Right ventricle myocardium inferior (tissue), 1 donor: ENCODE data around the gene KCNQ2. TPM values are rescaled to one million over a fixed set of nuclear protein-coding genes. Genes with fewer than 3 reads are reported as not detected.
A peak's percentile ranks its signal among the peaks of the same experiment; 100 is the strongest.

Experiments
- ATAC-seq: fragments of 200-7000 bp; cut with Tn5 transposase; one replicate; pipeline ENCODE4 v1.9.1; 2020; ENCODE audit warnings: mild to moderate bottlenecking, moderate library complexity
- DNase-seq: peaks from one replicate; pipeline ENCODE4 v3.0.0; 2021; ENCODE audit errors: missing footprints
- intact Hi-C: fragments of 100-400 bp; cut with DNase I; formaldehyde crosslinking; loops from one replicate; pipeline ENCODE4 v1.11.0; 2022
- total RNA-seq: library from RNA; stranded (reverse); fragmentation: NEBNext Ultra II Directional; extraction: Animal tissue kit (Norgen Biotek cat#: 25700); gene quantifications from one replicate; pipeline ENCODE4 v1.2.1, GENCODE V29; 2021
- donor health status: DM: no; HTN: yes; CAD: no; lungs with severe emphysema.

KCNQ2 gene
- total RNA-seq, 1 donor from 2014 or later = 1.8 TPM

DNA sequence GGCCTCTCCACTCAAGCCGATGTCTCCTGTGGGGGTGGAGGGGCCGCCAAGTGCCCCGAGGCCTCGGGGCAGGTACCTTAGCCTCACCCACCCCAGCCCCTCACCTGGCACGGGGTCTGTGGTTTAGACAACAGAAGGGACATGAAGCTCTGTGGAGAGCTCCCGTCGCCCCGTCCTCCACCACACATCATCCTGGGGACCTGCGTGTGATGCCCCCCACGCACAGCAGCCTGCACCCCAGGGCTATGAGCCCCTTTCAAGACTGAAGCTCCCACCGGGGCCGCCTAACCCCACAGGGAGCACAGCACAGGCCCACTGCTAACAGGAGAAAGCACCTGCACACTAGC lies 8.2 kb downstream of the KCNQ2 start:
- DNase-seq = no peak
- intact Hi-C loops = no loop called here
- ATAC-seq = no peak

DNA sequence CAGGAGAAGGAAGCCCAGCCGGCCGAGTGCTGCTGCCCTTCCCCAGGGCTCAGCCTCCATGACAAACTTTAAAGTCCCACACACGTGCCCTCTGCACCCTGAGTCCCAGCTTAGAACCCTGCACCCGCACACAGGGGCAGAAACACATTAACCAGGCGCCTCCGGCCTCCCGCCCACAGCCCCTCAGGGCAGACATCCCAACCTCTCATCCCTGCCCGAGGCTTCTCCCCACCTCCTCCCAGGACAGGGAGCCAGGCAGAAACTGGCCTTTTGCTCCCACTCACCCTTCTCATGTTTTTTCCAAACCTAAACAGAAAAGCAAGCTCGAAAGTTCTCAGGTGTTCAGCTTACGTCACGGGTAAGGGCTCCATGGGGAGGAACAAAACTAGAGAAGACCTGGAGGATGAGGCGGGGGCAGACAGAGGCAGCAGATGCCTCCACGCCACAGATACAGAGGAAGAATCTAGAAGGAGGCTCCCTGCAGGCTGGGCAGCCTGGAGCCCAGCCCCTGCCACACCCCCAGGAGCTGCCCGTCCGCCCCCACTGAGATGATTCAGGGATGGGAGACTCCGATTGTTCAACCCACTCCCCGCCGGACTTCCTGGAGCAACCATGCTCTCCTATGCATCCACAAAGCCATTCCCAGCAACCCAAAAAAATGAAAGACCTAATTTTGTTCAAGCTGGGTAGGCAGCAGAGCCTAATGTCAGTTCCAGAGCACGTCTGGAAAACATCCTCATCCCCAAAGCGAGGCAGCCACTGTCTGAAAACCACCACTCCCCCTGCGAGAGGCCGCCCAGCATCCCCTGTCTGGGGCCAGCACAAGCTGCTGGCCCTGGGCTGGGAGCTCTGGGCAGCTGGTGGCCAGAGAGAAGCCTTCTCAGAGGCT lies 8.8 kb downstream of the KCNQ2 start:
- ATAC-seq (no peak), DNase-seq (no peak)
- intact Hi-C loops = no loop called here

DNA sequence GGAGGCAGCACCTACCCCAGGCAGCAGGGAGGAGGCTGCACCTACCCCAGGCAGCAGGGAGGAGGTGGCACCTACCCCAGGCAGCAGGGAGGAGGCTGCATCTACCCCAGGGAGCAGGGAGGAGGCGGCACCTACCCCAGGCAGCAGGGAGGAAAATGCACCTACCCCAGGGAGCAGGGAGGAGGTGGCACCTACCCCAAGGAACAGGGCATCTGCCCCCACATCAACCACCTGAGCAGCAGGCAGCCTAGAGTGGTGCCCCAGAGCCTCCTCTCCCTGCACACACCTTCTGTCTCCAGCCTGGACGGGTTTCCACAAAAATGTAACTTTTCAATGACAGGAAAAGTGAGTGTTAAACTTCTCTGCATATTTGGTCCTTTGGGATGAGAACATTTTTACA lies 10.2 kb downstream of the KCNQ2 start:
- ATAC-seq (no peak), DNase-seq (no peak)
- intact Hi-C loops = no loop called here

DNA sequence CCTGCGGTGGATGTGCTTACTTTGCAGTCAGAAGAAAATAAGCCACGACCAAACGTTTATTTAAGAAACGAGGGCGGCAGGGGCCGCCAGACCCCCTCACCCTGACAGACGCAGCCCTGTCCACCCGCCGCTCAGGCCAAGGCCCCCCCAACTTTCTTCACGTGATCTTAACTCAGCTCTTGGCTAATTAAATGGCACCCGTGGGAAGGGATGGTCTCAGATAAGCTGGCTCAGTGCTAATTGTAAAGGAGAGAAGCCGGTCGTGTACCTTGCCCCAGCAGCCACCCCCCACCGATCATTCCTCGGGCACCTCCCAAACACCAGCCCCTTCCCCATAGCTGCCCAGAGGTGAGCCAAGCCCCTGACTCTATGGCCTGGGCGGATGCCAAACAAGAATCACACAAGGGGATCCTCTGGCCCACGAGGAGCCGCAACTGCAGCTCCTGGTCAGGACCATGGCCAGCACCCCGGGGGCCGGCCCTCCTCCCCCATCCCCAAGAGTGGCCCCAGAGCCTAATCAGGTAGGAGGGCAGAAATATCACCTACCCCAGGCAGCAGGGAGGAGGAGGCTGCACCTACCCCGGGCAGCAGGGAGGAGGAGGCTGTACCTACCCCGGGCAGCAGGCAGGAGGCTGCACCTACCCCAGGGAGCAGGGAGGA lies 11.2 kb downstream of the KCNQ2 start:
- no peak for DNase-seq
- intact Hi-C loops = no loop called here
- ATAC-seq = no peak

DNA sequence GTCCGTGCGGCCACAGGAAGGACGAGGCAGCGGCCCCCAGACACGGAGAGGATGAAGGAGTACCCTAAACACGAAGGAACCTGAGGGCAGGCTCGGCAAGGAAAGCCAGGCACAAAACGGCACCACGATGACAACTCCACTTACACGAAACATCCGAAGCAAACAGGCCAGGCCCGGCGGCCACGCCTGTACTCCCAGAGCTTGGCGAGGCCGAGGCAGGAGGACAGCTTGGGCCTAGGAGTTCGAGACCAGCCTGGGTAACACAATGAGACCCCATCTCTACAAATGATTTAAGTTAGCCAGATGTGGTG lies 13.4 kb downstream of the KCNQ2 start:
- DNase-seq (no peak), ATAC-seq (no peak)
- intact Hi-C loops = no loop called here

DNA sequence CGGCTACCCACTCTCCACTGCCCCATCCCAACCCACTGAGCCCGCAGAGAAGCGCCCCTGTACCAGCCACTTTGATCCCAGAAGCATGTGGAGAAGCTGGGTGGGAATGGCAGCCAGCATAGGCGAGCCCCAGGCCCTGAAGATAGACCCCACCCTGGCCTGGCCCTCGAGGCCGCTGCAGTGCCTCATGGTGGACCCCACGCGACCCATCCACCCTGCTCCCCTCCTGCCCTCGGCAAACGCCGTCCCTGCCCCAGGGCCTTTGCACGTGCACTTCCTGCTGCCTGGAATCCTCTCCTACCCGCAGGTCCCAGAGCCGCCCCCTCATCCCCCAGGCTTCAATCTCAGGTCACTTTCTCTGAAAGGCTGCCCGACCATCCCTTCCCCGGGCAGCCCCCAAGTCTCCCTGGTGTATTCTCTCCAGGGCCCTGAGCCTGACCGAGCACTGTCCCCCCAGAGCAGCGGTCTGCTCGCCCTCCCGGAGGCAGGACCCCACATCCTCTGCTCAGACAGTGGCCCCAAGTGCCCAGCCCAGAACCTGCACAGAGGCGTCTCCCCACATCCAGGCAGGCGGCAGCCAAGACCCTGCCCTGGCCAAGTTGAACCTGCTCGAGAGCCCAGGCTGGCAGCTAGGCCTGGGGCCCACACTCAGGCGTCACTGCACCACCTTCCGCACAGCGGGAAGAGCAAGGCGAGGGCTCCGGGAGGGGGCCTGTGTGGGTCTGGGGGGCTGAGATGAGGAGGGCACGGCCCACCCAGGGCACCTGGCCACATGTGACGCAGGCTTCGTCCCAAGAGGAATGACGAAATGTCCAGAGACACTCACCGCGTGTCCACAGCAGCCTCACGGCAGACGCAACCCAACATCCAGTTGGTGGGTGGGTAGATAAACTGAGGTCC lies 14.0 kb downstream of the KCNQ2 start:
- intact Hi-C loops = no loop called here
- DNase-seq = no peak
- ATAC-seq = no peak

DNA sequence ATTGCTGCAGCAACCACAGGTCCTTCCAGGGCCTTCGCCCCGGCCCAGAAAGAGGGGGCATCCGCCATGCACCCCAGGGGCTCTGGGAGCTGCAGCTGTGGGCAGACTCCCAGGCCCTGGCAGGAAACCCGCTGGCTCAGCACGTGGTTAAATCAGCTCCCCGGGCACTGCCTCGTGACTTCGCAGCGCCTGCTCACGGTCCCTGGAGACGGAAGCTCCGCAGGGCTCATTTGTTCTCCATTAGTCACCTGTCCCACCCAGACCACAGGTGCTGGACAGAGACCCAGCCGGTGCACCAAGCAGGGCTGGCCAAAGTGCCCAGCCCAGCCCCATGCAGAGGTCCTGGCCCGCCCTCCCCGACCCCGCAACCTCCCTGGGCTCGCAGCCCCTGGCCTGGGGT lies 14.7 kb downstream of the KCNQ2 start:
- DNase-seq (no peak), ATAC-seq (peak; percentile 56)
- intact Hi-C loops = no loop called here

DNA sequence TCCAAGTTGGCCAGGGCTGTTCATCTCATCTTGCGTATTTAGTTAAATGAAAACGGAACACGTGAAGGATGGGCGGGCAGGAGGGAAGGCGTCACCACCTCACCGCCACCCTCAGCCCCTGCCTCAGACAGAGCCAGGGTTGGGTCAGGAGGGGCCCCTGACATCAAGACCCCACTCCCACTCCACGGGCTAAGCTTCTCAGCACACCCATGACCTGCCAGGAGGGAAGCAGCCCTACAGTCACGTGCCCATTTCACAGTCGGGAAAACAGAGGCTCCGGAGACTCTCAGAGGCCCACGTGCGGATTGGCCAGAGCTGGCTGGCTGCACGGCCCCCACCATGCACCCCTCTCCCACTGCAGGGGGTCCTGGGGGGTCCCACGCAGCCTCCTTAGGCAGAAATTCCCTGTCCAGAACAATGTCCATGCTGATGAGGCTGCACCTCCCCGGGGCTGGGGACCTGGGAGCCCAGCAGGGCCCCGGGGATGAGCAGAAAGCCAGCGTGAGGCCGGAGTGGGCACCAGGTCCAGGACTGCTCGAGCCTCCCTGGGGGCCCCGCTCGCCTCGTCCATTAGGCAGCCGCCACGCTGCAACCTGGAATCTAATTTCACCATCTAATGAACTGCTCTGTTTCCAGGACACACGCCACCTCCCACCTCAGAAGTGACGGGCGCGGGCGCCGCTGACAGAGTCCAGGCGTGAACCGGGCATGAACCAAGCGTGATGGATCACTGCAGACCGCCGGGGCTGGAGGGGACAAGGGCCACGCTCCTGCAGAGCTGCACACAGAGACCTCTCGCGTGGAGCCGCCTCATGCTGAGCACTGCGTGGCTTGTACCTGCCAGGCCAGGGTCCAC lies 15.8 kb downstream of the KCNQ2 start:
- DNase-seq (no peak), ATAC-seq (peak; percentile 81)
- intact Hi-C loops = no loop called here

DNA sequence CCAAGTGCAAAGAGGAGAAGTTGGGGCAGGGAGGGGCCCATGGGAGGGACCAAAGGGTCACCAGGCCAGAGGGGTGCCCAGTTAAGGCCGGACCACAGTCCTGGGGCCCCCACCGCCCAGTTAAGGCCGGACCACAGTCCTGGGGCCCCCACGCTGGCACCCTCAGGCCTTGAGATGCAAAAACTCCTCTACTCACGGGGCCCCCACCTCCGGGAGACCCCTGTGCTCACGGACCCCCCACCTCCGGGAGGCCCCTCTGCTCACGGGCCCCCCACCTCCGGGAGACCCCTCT lies 16.9 kb downstream of the KCNQ2 start:
- DNase-seq (no peak), ATAC-seq (no peak)
- intact Hi-C loops = no loop called here

DNA sequence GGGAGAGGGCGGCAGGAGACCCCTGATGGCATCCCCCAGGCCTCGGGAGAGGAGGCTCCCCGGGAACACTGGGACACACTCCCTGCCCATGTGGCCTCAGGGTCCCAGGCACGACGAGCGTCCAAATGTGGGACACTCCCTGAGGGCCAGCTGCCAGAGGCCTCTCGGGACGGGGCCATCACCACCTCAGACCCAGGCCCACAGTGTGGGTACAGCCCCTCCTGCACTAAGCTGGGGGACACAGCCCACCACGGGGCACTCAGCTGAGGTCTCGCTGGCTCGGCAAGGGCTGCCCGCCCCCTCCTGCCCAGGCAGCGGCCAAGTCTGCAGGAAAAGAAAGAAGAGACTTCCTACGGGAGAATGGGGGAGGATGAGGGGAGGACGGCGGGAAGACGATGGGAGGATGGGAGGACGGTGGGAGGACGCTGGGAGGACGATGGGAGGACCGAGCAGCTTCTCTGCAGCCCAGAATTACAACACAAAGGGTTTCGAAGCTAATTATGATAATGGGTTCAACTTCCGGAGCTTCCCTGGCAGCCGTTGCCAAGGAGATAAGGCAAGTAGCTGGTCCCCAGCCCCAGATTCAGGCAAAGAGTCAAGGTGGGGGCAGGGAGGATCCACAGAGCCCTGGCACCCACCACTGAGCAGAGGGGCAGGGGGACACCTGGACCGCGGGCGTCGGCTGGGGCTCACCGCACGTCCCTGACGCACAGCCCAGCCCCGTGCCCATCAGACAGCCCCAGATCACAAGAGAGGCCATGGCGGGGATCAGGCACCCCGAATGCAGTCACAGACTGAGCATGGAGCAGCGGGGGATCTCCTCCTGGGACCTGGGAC lies 17.5 kb downstream of the KCNQ2 start:
- ATAC-seq = no peak
- intact Hi-C loops = no loop called here
- DNase-seq = no peak

DNA sequence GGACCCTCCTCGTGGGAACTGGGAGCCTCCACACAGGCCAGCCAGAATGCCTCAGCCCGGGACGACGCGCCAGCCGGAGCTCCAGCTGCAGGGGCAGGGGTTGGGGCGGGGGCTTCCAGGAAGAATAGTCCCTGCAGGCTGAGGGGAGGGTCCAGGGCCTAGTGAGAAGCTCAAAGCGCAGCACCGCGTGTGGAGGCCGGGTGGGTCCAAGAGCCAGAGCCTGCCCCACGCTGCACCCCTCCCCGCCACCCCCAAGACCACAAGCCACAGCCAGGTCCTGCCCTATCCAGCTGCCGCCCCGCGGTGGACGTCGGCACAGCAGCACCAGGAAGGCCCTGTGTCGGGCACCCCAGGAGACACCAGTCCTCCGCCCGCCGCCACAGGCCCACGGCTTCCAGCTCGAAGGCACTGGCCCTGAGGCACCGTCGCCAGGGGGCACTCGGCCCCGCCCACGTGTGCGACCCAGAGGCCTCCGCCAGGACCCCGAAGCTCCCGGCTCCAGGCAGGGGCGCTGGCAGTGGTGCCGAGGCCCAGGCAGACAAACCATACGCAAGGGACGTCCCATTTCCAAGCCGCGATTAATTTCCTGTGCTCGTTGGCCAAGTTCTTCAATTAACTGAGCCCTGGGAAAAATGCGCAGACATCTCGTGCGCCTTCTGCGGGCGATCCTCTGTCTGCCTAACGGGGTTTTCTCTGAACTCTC lies 19.5 kb downstream of the KCNQ2 start:
- intact Hi-C loops = no loop called here
- DNase-seq (no peak), ATAC-seq (no peak)

DNA sequence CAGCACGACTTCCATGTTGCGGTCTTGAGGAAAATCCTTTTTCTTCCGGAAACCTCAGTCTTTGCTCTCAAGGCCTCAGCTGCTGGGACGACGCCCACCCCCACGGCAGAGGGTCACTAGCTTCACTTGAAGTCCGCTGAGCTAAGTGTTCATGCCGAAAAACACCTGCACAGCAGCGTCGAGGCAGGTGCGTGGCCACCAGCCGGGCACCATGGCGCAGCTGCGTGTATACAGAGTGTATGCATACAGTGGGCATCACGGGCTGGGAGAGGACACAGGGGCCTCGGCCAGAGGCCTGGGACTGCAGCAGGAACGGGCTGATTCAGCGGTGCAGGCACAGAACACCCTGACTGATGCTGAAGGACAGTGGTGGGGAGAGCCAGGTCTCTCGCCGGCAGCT lies 20.1 kb downstream of the KCNQ2 start:
- intact Hi-C loops = no loop called here
- no peak for ATAC-seq

DNA sequence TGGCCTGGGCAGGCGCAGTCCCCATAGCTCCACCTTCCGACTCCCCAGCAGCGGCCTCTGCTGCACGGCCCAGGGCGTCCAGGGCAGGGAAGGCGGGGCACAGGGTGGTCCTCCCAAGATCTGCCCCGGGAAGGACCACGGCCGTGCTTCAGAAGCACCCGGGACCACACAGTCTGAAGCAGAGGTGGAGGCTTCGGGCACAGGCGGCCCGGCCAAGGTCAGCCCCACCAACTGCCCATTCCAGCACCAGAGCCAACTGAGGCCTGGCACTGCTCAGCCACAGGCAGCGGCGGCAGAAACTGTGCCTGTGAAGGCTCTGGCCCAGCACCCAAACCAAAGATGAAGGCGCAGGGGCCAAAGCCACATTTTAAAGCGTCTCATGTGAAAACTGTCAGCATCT lies 20.6 kb downstream of the KCNQ2 start:
- DNase-seq (no peak), ATAC-seq (no peak)
- intact Hi-C loops = no loop called here

More for the DNA sequence above, 20.1 kb downstream of the KCNQ2 start:
- no peak for DNase-seq

DNA sequence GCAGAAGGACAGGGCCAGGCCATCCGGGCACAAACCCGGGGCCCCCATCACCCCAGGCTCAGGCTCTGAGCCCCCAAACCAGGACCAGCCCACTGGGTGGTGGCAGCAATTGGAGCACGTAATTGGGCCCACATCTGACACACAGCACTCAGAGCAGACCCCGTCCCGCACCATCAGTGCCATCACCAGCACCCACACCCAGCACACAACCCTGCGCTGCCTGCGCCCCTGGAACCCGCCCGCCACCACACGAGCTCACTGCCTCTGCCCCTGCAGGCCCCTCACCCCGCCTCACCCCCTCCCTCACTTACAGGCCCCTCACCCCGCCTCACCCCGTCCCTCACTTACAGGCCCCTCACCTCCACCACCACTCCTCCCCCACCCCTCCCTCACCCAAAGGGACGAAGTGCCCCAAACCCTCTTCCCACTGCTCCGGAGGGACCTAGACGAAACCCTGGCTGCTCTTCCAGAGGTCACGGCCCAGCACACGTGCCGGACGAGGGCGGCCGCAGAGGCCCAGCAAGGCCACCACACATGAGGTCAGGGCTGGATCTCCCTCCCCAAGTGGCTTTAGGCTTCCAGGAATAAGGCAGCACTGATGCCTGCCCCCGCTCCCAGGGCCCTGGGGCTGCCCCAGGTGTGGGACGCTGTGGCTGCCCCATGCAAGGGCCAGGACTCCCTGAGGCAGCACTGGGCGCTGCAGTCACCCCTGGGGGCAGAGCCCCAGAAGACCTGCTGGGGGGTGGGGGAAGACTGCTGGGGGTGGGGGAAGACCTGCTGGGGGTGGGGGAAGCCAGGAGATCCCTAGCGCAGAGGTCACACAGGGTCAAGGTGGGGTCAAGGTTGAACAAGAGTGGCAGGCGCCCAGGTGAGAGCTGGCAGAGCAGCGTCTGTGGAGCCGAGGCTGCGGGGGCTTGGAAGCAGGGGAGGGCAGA lies 22.4 kb downstream of the KCNQ2 start:
- intact Hi-C loops = no loop called here
- no peak for DNase-seq
- ATAC-seq = no peak

DNA sequence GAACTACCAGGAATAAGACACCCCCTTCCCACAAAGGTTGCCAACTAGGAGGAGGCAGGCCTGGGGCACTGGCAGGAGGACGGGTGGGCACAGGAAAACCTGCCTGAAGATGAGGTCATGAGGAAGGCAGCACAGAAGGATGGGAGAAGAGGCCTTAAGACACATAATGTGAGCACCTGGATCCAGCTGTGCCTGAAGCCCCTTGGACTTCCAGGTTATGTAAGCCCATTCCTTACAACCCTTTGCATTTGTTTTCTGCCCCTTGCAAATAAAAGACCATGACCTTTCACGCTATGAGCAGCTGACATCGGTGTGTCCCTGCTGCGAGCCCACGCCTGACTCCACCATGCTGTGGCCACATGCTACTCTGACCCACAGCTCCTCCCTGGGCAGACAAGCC lies 23.4 kb downstream of the KCNQ2 start:
- DNase-seq (no peak), ATAC-seq (no peak)
- intact Hi-C loops = no loop called here

DNA sequence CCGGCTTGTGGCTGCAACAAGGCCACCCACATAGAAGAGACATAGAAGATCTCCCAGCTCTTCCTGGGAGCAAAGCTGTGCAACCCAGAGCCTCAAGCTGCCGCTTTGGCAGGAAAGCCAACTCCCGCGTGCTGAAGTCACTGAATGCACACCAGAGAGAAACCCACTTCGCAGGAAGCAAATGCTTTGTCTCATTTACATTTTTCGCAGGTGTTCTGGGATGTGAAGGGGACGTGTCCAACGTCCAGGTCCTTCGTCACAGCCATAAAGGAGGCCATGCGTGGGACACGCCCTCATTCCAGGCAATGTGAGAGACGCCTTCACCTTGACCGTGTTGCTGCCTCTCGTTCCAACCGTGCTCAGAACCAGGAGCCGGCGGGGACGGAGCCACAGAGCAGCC lies 24.4 kb downstream of the KCNQ2 start:
- no peak for ATAC-seq
- intact Hi-C loops = no loop called here
- DNase-seq = no peak

DNA sequence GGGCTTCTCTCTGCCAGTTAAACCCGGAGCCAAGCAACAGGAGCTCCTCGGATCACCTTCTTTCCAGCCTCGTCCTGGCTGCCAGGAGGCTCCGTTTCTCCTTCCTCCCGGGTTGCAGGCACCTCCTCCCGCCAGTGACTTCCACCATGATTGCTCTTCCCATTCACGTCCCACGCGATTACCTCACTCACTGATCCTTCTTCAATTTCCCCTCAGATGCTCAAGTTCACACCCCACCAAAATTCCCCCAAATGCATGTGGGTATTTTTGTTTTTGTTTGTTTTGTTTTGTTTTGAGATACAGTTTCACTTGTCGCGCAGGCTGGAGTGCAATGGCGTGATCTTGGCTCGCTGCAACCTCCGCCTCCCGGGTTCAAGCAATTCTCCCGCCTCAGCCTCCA lies 25.1 kb downstream of the KCNQ2 start:
- DNase-seq (no peak), ATAC-seq (no peak)
- intact Hi-C loops = no loop called here
